ENCODE data around the gene ZNF587. TPM values are rescaled to one million over a fixed set of nuclear protein-coding genes. Genes with fewer than 3 reads are reported as not detected.

ZNF587 gene
- total and polyA plus RNA-seq, 7 donors, result 4.2 to 39.0 (median 26.8) TPM

GRCh38 chr19:57814505-57815246, 35.0 kb upstream of the ZNF587 start, which contains the start of gene ZNF552:
TSS of gene ZNF552 (minus strand) at chr19:57814913. CDS start at chr19:57814743, 170 bp downstream.
- no peak for TF ChIP-seq EP300 (IDR thresholded peaks at IDR 0.05)
- TF ChIP-seq POLR2AphosphoS5 (IDR thresholded peaks at IDR 0.05), result peak; percentile 57 to 92 (median 82)
- no peak for TF ChIP-seq CTCF (IDR thresholded peaks at IDR 0.05)
- TF ChIP-seq POLR2A (IDR thresholded peaks at IDR 0.05), result peak; percentile 30 to 74
- H3K4me1 ChIP-seq, result peaks cover 0 to 18% (median 11%) of the 10 kb centered on the region in 4 donors
- H3K27me3 ChIP-seq, result no peaks in the 10 kb centered on the region
- DNase-seq, result peak; percentile 92
- 0 to 1% methylated on average over 50 of the region's 50 CpGs for WGBS, 2 donors
- intact Hi-C loops (cut with DNase I), result loop anchor here (5.0 kb wide), 3 partner anchors 33 to 67 kb away; partner anchors contain the start of genes ZNF587 and ZNF776
- H3K9me3 ChIP-seq, result no peaks in the 10 kb centered on the region
- peak within 1 kb of the TSS; percentile 76 to 81 (median 78) for H3K27ac ChIP-seq
- H3K36me3 ChIP-seq, result peaks cover 0 to 21% (median 3%) of the 10 kb centered on the region in 4 donors
- H3K4me3 ChIP-seq, result peak within 1 kb of the TSS; percentile 73 to 95 (median 74)

GRCh38 chr19:57815247-57816075, 34.2 kb upstream of the ZNF587 start:
- intact Hi-C loops (cut with DNase I), result loop anchor here (5.0 kb wide), 1 partner anchor 68 kb away; the partner anchor contains the start of gene ZNF776
- 70 to 84% methylated on average over 17 of the region's 17 CpGs for WGBS, 2 donors
- H3K9me3 ChIP-seq, result no peaks in the 10 kb centered on the region
- H3K27ac ChIP-seq, result peak overlapping the region; percentile 76 to 81 (median 78)
- H3K27me3 ChIP-seq, result no peaks in the 10 kb centered on the region
- TF ChIP-seq CTCF (IDR thresholded peaks at IDR 0.05) (no peak), POLR2A (IDR thresholded peaks at IDR 0.05) (no peak), EP300 (IDR thresholded peaks at IDR 0.05) (no peak), POLR2AphosphoS5 (IDR thresholded peaks at IDR 0.05) (no peak)
- H3K36me3 ChIP-seq, result peaks cover 0 to 13% (median 0%) of the 10 kb centered on the region in 4 donors
- DNase-seq, result no peak
- peak overlapping the region; percentile 73 to 95 (median 74) for H3K4me3 ChIP-seq
- H3K4me1 ChIP-seq, result peaks cover 0 to 26% (median 18%) of the 10 kb centered on the region in 4 donors

GRCh38 chr19:57816652-57817051, 33.0 kb upstream of the ZNF587 start:
- Histone ChIP-seq H3K4me3 (no peak overlapping the region), H3K27ac (no peak overlapping the region), H3K27me3 (no peaks in the 10 kb centered on the region), H3K4me1 (peaks cover 0 to 33% (median 24%) of the 10 kb centered on the region in 4 donors), H3K36me3 (peaks cover 0 to 11% (median 0%) of the 10 kb centered on the region in 4 donors), H3K9me3 (no peaks in the 10 kb centered on the region)
- intact Hi-C loops (cut with DNase I), result loop anchor here (5.0 kb wide), 1 partner anchor 69 kb away; the partner anchor contains the start of gene ZNF776
- WGBS, 2 donors, result 82 to 91% methylated on average over 7 of the region's 7 CpGs
- DNase-seq, result no peak
- TF ChIP-seq POLR2AphosphoS5 (IDR thresholded peaks at IDR 0.05) (no peak), CTCF (IDR thresholded peaks at IDR 0.05) (no peak), EP300 (IDR thresholded peaks at IDR 0.05) (no peak), POLR2A (IDR thresholded peaks at IDR 0.05) (no peak)

- peaks cover 0 to 33% (median 24%) of the 10 kb centered on the region in 4 donors for H3K4me1 ChIP-seq
- intact Hi-C loops (cut with DNase I), result loop anchor here (5.0 kb wide), 1 partner anchor 71 kb away; the partner anchor contains the start of gene ZNF776
- H3K27me3 ChIP-seq, result no peaks in the 10 kb centered on the region
- H3K4me3 ChIP-seq, result no peak overlapping the region
- H3K36me3 ChIP-seq, result peaks cover 0 to 5% (median 0%) of the 10 kb centered on the region in 4 donors
- H3K9me3 ChIP-seq, result no peaks in the 10 kb centered on the region
- TF ChIP-seq POLR2AphosphoS5 (IDR thresholded peaks at IDR 0.05), result no peak
- TF ChIP-seq EP300 (IDR thresholded peaks at IDR 0.05), result no peak
- DNase-seq, result no peak
- no peak overlapping the region for H3K27ac ChIP-seq
- 94 to 96% methylated on average over 14 of the region's 14 CpGs for WGBS, 2 donors
These were observed 31.7 kb upstream of the ZNF587 start for GRCh38 chr19:57817976-57818375.
